T-helper 2 cell treated with Interferon-gamma antibody and Interleukin-4, amounts not matched to agents 5 μg/mL and 100 μg/mL, for 36 hours (primary cell): ENCODE data around the gene PARVA.
A peak's percentile ranks its signal among the peaks of the same experiment; 100 is the strongest.
"Not testable (repeated sequence)": the region's sequence is repeated elsewhere in the genome, so short reads cannot be mapped to it uniquely, and the experiment has no call there.

Experiments used
- DNase-seq: peaks from one replicate; pipeline ENCODE4 v3.0.0; 2021; ENCODE audit warnings: low spot score
- H3K27ac Mint-ChIP-seq: one replicate; pipeline ENCODE4 v1.8.0; 2021; ENCODE audit warnings: mild to moderate bottlenecking, mixed read lengths
- H3K27me3 Mint-ChIP-seq: one replicate; pipeline ENCODE4 v1.8.0; 2021; ENCODE audit warnings: low read depth, mixed read lengths
- H3K36me3 Mint-ChIP-seq: one replicate; pipeline ENCODE4 v1.8.0; 2021; ENCODE audit warnings: low read depth, mixed read lengths
- H3K4me1 Mint-ChIP-seq: one replicate; pipeline ENCODE4 v1.8.0; 2021; ENCODE audit warnings: low read depth, mixed read lengths
- H3K4me3 Mint-ChIP-seq: one replicate; pipeline ENCODE4 v1.8.0; 2022; ENCODE audit warnings: mild to moderate bottlenecking, moderate library complexity, mixed read lengths
- H3K9me3 Mint-ChIP-seq: one replicate; pipeline ENCODE4 v1.8.0; 2021; ENCODE audit warnings: mixed read lengths

PARVA gene

GRCh38 chr11:12377106-12377823, at the start of gene PARVA:
Gene PARVA, plus strand, starts transcription at chr11:12377571. Its CDS starts 77 bp downstream, at chr11:12377648.
- Mint-ChIP-seq H3K9me3 (no peaks in the 10 kb centered on the region), H3K36me3 (no peaks in the 10 kb centered on the region), H3K4me3 (peak within 1 kb of the TSS; percentile 73), H3K27me3 (peaks cover 70% of the 10 kb centered on the region), H3K4me1 (no peaks in the 10 kb centered on the region), H3K27ac (no peak within 1 kb of the TSS)
- DNase-seq, result no peak

GRCh38 chr11:12329169-12329568, 48.2 kb upstream of the PARVA start:
- no peaks in the 10 kb centered on the region for H3K27me3 Mint-ChIP-seq
- no peak overlapping the region for H3K4me3 Mint-ChIP-seq
- no peaks in the 10 kb centered on the region for H3K9me3 Mint-ChIP-seq
- H3K27ac Mint-ChIP-seq, result no peak overlapping the region
- peaks cover 4% of the 10 kb centered on the region for H3K4me1 Mint-ChIP-seq
- H3K36me3 Mint-ChIP-seq, result no peaks in the 10 kb centered on the region
- DNase-seq, result no peak

GRCh38 chr11:12329797-12330196, 47.6 kb upstream of the PARVA start:
- no peaks in the 10 kb centered on the region for H3K36me3 Mint-ChIP-seq
- H3K4me3 Mint-ChIP-seq, result no peak overlapping the region
- H3K27me3 Mint-ChIP-seq, result no peaks in the 10 kb centered on the region
- H3K9me3 Mint-ChIP-seq, result no peaks in the 10 kb centered on the region
- no peak overlapping the region for H3K27ac Mint-ChIP-seq
- no peak for DNase-seq
- H3K4me1 Mint-ChIP-seq, result peaks cover 4% of the 10 kb centered on the region

GRCh38 chr11:12330485-12331231, 46.7 kb upstream of the PARVA start:
- DNase-seq, result no peak
- Mint-ChIP-seq H3K27ac (no peak overlapping the region), H3K27me3 (no peaks in the 10 kb centered on the region), H3K4me3 (no peak overlapping the region), H3K4me1 (peaks cover 4% of the 10 kb centered on the region), H3K36me3 (no peaks in the 10 kb centered on the region), H3K9me3 (no peaks in the 10 kb centered on the region)

- Mint-ChIP-seq H3K36me3 (no peaks in the 10 kb centered on the region), H3K27me3 (no peaks in the 10 kb centered on the region), H3K4me1 (peaks cover 4% of the 10 kb centered on the region), H3K4me3 (no peak overlapping the region), H3K27ac (no peak overlapping the region), H3K9me3 (no peaks in the 10 kb centered on the region)
- DNase-seq, result peak; percentile 45
Observed at GRCh38 chr11:12331239-12331874, 46.0 kb upstream of the PARVA start.

- no peaks in the 10 kb centered on the region for H3K4me1 Mint-ChIP-seq
- no peak overlapping the region for H3K27ac Mint-ChIP-seq
- no peak overlapping the region for H3K4me3 Mint-ChIP-seq
- H3K9me3 Mint-ChIP-seq, result no peaks in the 10 kb centered on the region
- no peaks in the 10 kb centered on the region for H3K27me3 Mint-ChIP-seq
- H3K36me3 Mint-ChIP-seq, result no peaks in the 10 kb centered on the region
- DNase-seq, result no peak
Observed at GRCh38 chr11:12343526-12343925, 33.8 kb upstream of the PARVA start.

- no peak overlapping the region for H3K27ac Mint-ChIP-seq
- no peak for DNase-seq
- no peak overlapping the region for H3K4me3 Mint-ChIP-seq
- H3K4me1 Mint-ChIP-seq, result peaks cover 17% of the 10 kb centered on the region
- H3K27me3 Mint-ChIP-seq, result no peaks in the 10 kb centered on the region
- no peaks in the 10 kb centered on the region for H3K36me3 Mint-ChIP-seq
- no peaks in the 10 kb centered on the region for H3K9me3 Mint-ChIP-seq
Observed at GRCh38 chr11:12353534-12353933, 23.8 kb upstream of the PARVA start.

- Mint-ChIP-seq H3K4me1 (peaks cover 17% of the 10 kb centered on the region), H3K27me3 (no peaks in the 10 kb centered on the region), H3K27ac (no peak overlapping the region), H3K36me3 (no peaks in the 10 kb centered on the region), H3K4me3 (no peak overlapping the region), H3K9me3 (no peaks in the 10 kb centered on the region)
- DNase-seq, result no peak
Observed at GRCh38 chr11:12354750-12355545, 22.4 kb upstream of the PARVA start.

GRCh38 chr11:12356944-12357655, 20.3 kb upstream of the PARVA start:
- peaks cover 12% of the 10 kb centered on the region for H3K4me1 Mint-ChIP-seq
- H3K4me3 Mint-ChIP-seq, result peak overlapping the region; percentile 19
- H3K27ac Mint-ChIP-seq, result peak overlapping the region; percentile 77

GRCh38 chr11:12357697-12358096, 19.7 kb upstream of the PARVA start:
- Mint-ChIP-seq H3K4me1 (peaks cover 12% of the 10 kb centered on the region), H3K27ac (peak overlapping the region; percentile 4)
- not testable (repeated sequence) for H3K36me3 Mint-ChIP-seq

More at GRCh38 chr11:12356944-12357655, 20.3 kb upstream of the PARVA start:
- Mint-ChIP-seq H3K36me3 (no peaks in the 10 kb centered on the region), H3K9me3 (no peaks in the 10 kb centered on the region), H3K27me3 (peaks cover 2% of the 10 kb centered on the region)
- no peak for DNase-seq

GRCh38 chr11:12358302-12359188, 18.8 kb upstream of the PARVA start:
- Mint-ChIP-seq H3K9me3 (no peaks in the 10 kb centered on the region), H3K27me3 (peaks cover 6% of the 10 kb centered on the region), H3K27ac (no peak overlapping the region), H3K36me3 (no peaks in the 10 kb centered on the region), H3K4me3 (no peak overlapping the region), H3K4me1 (peaks cover 17% of the 10 kb centered on the region)
- DNase-seq, result no peak

More at GRCh38 chr11:12357697-12358096, 19.7 kb upstream of the PARVA start:
- H3K9me3 Mint-ChIP-seq, H3K27me3 Mint-ChIP-seq, H3K4me3 Mint-ChIP-seq, DNase-seq: not testable (repeated sequence)

- Mint-ChIP-seq H3K36me3 (no peaks in the 10 kb centered on the region), H3K4me3 (no peak overlapping the region), H3K9me3 (no peaks in the 10 kb centered on the region), H3K27me3 (peaks cover 10% of the 10 kb centered on the region), H3K4me1 (peaks cover 17% of the 10 kb centered on the region), H3K27ac (no peak overlapping the region)
- DNase-seq, result no peak
Observed at GRCh38 chr11:12359761-12360160, 17.6 kb upstream of the PARVA start.
